HG02981 (cell line): ENCODE data around the gene LPAR5.

ENCODE experiments used
- ATAC-seq: cut with Tn5 transposase; IDR thresholded peaks from one replicate; pipeline ENCODE4 v1.9.1; 2021; ENCODE audit warnings: mild to moderate bottlenecking, moderate library complexity; ENCODE audit not compliant: unreplicated experiment

LPAR5 gene

DNA sequence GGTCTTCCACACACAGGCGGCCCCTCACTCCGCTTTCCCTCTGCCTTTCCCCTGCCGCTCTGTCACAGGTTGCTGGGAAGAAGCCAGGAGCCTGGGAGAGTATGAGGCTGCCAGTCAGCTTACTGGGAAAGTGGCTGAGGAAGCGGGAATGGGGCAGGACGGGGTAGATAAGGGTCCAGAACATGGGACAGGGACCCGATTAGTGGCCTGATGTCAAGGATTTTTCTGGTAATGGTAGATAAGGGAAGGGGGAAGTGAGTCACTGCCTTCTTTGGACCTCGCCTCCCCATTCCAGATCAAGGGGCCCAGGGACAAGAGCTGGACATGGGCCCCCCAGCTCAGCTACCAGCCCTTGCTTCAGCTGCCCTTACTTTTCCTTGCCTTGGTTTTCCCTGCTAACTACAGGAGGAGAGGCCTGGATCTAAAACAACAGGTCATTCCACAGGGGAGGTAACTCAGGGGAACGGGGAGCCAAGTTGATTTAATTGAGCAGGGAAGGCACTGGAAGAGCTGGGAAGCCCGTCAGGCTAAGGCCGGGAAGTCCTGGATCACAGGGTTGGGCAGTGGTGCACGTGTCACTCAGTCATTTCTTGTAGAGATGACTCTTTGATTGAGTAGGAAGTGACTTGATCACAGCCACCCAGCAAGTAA is 3.5 kb upstream of the LPAR5 start:
- no peak for ATAC-seq

DNA sequence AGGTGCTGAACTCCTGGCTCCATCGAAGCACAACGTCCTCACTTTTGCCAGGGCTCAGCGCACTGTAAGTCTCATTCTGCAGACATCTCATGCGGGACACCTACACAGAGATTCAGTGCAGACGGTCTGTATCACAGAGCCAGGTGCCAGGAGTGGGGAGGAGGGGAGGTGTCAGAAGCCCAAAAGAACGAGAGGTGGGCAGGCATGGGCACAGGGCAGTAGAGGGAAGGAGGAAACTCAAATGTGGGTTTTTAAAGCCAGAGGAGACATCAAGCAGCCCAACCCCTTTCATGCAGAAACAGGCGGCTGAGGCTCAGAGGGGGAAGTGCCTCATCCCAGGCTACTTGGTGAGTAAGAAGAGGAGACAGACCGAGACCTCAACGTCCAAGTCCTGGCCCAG is 2.5 kb upstream of the LPAR5 start:
- ATAC-seq, result no peak

DNA sequence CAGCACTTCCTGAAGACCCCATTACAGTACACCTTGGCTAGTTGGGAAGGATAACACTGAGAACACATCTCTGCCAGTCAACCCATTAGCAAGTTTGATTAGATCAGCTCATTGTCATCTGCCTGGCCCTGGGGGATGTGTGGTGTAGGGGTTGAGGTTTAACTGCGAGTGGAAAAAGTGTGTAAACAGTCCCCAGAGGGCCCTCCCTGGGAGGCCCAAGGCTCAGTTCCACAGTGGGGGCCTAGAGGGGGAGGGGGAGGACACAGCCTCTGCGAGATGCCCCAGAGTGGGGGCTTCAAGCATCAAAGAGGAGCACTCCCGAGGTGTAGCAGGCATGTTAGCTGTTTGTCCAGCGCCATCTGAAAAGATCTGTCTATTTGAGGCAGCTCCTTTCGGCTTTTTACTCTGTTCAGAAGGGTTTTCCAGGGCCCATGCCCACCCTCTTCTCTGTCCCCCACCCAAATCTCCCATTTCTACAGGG is 344 bp downstream of the LPAR5 start:
- no peak for ATAC-seq

DNA sequence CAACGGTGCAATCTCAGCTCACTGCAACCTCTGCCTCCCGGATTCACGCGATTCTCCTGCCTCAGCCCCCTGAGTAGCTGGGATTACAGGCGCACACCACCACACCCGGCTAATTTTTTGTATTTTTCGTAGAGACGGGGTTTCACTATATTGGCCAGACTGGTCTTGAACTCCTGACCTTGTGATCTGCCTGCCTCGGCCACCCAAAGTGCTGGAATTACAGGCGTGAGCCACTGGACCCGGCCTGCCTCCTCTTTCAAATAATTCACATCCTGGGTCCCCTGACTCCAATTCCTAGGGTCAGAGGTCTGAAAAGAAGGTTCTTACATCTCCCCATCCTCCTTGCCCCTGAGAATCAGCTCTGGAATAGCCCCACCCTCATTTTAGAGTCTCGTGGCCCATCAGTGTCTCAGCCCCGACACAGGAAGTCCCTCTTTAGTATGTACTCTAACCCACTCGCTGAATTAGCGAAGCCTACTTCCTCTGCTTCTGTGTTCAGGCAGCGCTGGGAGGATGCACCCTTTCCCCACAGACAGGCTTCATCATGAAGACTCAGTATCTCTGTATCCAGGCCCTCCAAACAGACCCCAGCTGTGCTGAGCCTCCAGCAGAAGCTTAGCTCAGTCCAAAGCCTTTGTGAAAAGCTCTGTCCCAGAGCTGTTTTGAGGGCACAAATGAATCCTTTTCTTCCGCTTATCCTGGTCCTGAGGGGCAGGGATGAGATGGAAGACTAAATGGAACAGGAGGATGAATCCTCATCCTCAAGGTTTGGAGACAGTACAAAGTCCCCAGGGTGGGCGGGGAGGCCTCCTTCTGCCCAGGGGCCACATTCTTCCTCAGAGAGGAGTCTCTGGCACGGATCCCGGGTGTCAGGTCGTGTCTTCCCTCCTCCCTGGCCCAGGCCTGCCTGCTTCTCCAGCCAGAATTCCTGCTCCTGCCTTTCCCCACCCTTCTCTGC is 3.5 kb downstream of the LPAR5 start:
- ATAC-seq, result peak; percentile 55

DNA sequence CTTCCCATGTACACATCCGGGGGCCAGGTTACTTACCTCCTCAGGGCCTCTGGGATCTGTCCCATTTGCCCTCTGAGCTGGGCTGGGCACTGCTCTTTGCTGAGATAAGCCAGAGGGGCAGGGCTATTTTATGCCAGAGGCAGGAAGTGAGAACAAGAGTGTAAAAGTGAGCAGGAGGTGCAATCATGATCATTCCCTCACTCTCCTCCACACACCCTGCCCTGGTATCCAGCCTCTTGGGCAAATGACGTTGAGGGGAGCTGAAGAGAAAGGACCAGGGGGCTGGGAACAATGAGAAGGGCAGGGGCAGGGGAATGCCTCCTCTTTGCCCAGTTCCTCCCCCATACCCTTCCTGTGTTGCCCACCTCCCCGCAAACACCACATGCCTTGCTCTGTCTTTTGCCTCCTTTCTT is 4.2 kb downstream of the LPAR5 start:
- no peak for ATAC-seq

DNA sequence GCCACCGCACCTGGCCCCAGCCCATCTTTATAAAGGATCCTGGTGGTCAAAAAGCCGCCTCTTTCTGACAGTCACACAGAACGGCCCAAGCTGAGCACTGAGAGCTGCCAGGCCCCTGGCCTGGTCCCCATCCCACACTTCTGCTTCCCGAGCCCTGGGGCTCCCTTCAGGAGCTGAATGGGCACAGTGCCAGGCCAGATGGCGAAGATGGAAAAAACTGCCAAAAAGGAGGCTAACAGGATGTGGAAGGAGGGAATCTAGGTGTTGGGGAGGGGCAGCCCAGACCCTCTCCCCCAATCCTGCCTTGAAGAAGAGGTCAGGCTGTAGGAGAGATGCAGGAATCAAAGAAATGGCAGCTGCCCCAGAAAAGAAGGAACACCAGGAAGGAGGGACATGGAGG is 5.0 kb downstream of the LPAR5 start:
- no peak for ATAC-seq

DNA sequence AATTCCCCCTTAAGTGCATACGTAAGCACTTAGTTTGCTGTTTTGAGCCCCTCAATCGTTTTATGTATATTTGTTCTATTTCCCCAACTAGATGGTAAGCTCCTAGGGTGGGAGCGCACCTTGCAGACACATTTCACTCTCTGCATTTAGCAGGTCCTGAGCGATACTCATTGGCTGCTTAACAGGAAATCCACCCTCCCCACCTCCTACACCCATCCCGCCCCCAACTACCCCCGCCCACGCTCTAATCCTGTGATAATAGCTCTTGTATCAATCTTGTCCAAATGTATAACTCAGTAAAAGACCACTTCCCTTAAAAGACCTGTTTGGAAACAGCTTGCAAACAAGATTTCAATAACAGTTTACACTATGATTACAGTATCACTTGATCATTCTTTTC is 8.1 kb downstream of the LPAR5 start:
- ATAC-seq, result no peak

DNA sequence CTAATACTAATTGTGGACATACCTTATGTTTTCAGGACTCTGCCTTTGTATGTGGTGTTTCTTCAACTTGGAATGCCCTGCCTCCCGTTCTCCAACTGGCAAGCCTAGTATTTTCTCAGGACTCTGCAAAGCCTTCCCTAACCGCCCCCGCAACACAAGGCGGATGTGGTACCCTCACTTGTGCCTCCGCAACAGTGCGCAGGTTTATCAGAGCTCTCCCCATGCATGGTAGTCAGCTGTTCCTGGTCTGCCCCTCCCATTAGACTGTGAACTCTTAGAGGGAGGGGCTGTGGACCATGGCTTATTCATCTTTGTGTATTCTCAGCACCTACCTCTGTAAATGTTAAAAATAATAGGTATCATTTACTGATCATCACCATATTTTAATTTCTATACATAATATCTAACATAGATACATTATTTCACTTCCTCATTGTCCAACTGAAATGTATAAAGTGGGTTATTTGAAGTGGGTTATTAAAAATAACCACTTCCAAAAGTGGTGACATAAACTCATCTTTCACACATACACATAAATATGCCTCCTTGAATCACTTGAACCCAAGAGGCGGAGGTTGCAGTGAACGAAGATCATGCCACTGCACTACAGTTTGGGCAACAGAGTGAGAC is 9.0 kb downstream of the LPAR5 start:
- no peak for ATAC-seq

DNA sequence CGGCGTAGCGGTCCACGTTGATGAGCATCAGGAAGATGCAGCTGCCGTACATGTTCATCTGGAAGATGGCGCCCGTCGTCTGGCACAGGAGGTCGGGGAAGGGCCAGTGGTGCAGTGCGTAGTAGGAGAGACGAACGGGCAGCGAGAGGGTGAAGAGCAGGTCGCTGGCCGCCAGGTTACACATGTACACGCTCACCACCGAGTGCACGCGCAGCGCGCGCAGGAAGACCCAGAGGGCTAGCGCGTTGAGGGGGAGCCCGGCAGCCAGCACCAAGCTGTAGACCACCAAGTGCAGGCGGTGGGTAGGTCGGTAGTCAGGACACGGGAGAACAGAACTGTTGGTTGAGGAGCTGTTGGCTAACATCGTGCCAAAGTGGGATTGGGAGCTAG is 14.9 kb downstream of the LPAR5 start:
- no peak for ATAC-seq

DNA sequence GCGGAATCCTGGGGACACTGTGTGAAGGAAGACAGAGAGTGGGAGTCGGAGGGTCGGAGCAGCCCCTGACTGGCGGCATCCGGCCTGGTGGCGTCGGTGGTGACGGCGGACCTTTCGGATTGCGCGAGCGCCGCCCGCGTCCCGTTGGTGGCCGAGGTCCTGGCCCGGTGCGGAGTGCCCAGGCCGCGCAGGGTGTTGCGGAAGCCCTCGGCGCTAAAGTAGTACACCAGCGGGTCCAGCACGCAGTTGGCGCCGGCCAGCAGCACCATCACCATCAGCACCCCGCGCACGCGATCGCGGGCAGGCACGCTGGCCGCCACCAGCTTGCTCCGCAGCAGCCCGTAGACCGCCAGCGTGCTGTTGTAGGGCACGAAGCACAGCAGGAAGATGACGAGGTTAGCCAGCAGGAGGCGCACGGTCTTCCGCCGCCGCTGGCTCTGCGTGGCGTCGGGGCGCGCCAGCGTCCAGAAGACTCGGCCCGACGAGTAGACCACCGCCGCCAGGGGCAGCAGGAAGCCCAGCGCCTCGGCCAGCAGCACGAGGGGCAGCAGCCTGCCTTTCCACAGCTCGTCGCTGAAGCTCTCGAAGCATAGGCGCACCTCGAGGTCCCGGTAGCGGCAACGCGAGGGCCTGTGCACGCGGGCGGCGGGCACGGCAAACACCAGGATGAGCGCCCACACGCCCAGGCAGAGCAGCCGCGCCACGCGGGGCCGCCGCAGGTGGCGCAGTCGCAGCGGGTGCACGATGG is 15.4 kb downstream of the LPAR5 start:
- ATAC-seq, result no peak

DNA sequence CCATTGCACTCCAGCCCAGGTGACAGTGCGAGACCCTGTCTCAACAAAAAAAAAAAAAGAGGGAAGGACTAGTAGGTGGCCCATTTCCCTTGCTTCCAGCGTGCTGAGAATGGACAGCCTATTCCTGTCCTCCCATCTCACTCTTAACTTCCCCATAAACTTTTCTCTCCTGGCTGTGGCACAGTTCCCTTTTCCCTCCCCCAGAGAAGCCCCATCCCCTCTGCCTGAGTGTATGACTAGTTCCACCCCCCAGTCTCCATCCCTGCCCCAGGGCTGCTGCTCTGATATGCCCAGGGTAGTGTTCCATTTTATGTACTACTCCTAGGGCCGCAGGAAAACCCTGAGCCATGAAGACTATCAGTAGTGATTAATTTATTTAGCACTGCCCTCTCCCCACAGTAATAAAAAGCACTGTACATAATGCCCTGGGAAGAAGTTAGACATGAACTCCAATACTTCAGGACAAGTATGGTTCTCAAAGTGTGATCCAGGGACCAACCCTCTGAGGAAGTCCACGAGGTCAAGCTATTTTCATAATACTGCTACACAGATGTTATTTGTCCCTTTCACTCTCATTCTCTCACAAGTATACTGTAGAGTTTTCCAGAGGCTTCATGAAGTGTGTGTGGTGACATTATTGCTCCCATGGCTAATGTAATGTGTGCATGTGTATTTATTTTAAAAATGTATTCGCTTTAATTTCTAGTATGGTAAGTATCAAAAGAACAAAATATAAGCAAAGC is 17.1 kb downstream of the LPAR5 start:
- ATAC-seq, result no peak

DNA sequence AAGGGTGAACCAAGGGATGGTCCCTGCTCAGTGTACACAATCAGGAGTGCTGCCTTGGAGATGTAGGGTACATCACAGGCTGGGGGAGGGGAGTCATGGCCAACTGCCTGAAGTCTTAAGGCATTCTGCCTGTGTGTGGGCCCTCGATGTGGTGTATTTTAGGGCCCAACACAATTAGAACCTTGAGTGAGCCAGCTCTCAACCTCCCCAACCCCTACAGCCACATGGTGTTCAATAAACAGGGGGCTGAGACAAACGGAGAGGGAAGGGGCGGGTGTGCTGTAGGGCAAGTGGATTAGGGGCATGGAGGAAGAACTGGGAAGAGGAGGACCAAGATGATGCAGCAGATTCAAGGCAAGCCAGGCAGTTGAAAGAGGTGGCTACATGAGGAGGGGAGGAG is 20.0 kb downstream of the LPAR5 start:
- no peak for ATAC-seq

DNA sequence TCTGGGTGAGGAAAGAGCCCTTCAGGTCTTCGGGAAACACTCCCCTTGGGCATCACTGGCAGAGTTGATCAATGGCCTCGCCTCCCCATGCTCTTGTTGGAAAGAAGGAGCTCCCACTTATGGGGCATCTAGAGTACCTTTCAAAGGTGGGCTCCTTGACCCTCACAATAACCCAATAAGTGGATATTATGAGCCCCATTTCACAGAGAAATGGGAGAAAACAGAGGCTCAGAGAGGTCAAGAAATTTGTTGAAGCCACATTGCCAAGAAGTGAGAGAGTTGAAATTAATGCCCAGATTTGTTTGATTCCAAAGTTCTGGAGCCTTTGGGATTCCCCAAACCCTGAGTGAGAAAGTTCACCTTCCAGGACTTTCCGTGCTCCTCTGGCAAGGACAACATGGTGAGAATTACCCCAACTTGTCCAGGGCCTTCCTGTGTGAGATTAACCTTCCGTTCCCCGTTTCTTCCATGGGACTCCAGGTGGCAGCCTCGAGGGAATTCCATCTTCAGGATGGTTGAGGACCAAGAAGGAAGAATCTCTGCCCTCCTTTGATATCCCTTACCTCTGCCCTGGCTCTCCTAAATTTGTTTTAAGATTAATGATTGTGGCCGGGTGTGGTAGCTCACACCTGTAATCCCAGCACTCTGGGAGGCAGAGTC is 21.1 kb downstream of the LPAR5 start:
- no peak for ATAC-seq

DNA sequence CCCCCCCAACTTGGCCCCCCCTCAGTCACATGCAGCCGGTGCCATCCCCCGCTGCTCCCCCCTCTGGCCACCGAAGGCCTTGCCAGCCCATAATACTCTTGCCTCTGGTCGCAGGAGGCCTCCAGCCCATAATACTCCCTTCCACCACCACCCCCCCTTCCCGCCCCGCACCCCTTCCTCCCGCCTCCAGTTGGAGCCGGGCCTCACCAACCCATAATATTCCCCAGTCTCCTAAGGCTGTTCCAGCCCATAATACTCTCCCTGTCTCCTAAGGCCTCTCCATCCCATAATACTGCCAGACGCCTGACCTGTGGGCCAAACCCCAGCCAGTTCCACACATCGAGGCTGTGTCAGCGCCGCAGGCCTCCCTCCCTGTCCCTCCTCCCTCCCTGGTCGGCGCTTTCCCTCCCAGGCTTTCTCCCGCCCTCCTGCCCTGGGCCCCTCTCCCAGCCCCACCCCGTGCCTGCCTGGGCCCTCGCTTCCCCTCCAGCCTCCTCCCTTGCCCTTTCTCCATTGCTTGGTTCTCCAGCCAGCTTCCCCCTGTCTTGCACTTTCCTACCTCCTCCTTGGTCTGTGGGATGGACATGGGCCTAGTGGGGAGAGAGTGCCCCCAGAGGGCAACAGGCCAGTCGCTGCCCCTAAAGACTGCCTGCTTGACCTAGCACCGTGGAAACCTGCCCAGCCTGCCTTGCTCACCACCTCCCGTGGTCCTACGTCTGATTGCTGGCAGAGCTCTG is 21.8 kb downstream of the LPAR5 start:
- ATAC-seq, result no peak

DNA sequence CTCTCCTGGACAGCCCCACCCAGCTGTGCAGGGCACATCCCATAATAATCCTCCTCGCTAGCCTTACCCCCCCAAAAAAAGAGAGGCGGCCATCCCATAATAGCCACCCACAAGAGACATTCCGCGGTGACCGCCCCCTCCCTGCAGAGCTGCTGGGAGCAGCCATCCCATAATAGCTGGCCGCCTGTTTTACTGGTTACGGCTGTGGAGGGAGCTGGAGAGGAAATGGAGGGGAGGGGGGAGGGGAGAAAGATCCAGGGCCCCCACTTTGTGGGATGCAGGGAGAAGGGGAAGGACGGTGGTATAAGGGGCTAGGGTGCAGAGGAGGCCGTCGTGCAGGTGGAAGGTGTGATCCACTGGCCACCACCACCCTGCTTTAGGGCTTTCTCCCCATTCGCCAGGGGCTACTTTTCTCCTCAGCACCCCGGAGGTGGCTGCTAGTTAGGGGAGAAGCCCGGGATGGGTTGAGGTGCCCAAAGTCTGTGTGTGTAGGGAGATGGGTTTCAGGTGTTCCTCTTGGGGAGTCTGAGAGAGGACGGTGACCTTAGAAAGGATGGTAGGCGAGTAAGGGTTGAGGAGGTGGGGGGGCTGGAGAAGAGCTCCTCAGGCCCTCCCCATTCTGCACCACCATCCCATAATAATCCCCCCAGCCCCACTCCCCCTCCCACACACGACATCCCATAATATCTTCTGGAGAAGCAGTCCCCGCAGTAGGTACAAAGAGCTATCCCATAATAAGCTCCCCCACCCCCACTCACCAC is 22.6 kb downstream of the LPAR5 start:
- ATAC-seq, result no peak

DNA sequence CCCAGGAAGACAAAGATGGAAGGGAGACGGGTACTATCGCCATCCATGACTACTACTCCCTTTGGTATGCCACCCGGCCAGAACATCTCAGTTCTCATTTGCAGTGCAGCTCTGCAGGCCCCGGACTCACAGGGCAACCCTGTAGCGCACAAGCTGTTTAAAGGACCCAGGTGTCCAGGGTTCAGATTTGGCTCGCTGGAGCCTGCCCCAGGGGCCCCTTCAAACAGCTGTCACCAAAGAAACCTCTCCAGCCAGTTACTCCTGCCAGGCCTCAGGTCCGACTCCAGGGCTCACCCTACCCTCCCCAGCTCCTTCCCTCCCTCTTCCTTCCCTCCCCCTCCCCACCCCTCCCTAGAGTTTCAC is 23.1 kb downstream of the LPAR5 start:
- ATAC-seq, result no peak

DNA sequence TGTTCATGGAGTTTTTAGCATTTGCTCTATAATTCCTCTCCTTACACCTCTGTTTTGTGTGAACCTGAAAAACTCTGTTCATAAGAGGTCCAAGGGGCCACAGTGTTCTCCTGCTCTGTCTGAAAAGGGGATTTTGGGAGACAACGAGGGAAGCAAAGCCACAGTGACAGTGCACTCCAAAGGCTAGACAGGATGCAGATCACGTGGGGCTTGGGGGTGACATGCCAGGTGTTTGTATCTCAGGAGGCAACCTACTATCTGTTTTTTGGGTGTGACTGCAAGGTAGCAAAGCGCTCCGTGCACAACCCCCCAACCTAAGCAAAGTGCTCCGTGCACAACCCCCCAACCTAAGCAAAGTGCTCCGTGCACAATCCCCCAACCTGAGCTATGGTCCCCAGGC is 23.5 kb downstream of the LPAR5 start:
- ATAC-seq, result no peak

DNA sequence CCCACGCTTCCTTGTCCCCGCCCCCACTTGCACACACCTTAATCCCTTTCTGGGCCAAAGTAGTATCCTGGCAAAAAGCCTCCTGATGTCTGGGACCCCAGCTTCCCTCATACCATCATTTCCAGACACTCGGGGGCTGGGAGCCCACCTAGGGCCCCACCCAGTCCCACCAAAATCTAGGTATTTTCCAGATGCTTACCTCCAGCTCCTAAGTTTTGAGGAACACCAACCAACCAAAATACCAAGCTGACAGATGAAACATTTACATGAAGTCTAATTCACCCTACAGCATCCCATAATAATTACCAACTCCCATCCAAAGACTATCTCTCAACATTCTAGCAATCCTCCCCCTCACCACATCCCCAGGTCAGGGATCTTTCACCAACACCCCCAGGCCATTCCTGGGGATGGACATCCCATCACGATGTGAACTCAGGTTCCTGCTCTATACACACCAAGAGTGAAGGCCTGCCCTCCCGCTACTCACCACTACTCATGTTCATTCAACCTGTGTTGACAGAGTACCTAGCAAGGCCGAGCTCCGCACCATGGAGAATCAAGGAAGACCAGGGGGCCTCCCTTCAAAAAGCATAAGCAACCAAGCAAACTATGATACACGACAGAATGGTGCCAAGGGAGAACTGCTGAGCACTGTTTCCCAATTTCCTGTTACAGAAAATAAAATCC is 27.0 kb downstream of the LPAR5 start:
- no peak for ATAC-seq
